ENCODE results near the gene PCCA.

DNA sequence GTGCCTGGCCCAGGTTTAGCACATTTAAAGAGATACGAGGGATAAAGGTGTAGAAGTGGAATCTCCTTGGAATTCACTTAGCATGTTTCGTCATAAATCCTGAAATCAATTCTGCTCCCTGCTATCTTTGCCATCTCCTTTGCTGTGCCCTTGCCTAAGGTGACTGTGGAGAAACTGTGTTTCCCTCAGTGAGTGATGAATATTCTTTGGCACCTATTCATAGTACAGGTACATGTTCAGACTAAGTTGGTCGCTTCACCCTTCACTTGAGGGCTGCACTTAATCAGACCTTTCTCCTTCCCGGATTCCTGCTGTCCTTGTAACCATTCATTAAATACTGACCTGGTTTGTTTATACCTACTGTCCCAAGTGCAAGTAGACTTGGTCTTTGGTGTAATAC is 17.8 kb downstream of the PCCA start:
- no peak for TF ChIP-seq POLR2AphosphoS5 (IDR thresholded peaks at IDR 0.05)
- TF ChIP-seq, protein P1, sequence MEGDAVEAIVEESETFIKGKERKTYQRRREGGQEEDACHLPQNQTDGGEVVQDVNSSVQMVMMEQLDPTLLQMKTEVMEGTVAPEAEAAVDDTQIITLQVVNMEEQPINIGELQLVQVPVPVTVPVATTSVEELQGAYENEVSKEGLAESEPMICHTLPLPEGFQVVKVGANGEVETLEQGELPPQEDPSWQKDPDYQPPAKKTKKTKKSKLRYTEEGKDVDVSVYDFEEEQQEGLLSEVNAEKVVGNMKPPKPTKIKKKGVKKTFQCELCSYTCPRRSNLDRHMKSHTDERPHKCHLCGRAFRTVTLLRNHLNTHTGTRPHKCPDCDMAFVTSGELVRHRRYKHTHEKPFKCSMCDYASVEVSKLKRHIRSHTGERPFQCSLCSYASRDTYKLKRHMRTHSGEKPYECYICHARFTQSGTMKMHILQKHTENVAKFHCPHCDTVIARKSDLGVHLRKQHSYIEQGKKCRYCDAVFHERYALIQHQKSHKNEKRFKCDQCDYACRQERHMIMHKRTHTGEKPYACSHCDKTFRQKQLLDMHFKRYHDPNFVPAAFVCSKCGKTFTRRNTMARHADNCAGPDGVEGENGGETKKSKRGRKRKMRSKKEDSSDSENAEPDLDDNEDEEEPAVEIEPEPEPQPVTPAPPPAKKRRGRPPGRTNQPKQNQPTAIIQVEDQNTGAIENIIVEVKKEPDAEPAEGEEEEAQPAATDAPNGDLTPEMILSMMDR (IDR thresholded peaks at IDR 0.05): no peak

All from esophagus muscularis mucosa (tissue), 3 donors.